Stimulated activated CD8-positive, alpha-beta memory T cell treated with anti-CD3 and anti-CD28 coated beads, Interleukin-12 subunit alpha, Interleukin-12 subunit beta, amount 100 ng/mL, for 24 hours (primary cell): ENCODE data around the gene TUFT1.
"Not testable (repeated sequence)": the region's sequence is repeated elsewhere in the genome, so short reads cannot be mapped to it uniquely, and the experiment has no call there.

Experiments used
- DNase-seq: peaks from one replicate; pipeline ENCODE4 v3.0.0-alpha.2; 2020; ENCODE audit errors: extremely low read depth

TUFT1 gene

GRCh38 chr1:151512326-151512725 lies 27.8 kb upstream of the TUFT1 start:
- no peak for DNase-seq

- no peak for DNase-seq
Observed at GRCh38 chr1:151512801-151513625, 27.1 kb upstream of the TUFT1 start.

GRCh38 chr1:151513626-151514121 lies 26.4 kb upstream of the TUFT1 start:
- no peak for DNase-seq

GRCh38 chr1:151514366-151514765 lies 25.7 kb upstream of the TUFT1 start:
- no peak for DNase-seq

GRCh38 chr1:151515265-151515664 lies 24.8 kb upstream of the TUFT1 start:
- no peak for DNase-seq

- DNase-seq, result no peak
Observed at GRCh38 chr1:151516031-151516511, 24.0 kb upstream of the TUFT1 start.

GRCh38 chr1:151518431-151518830 lies 21.7 kb upstream of the TUFT1 start:
- DNase-seq, result no peak

- no peak for DNase-seq
Observed at GRCh38 chr1:151518936-151519335, 21.2 kb upstream of the TUFT1 start.

- DNase-seq, result no peak
Observed at GRCh38 chr1:151519667-151520066, 20.4 kb upstream of the TUFT1 start.

- DNase-seq, result no peak
Observed at GRCh38 chr1:151520359-151520758, 19.8 kb upstream of the TUFT1 start.

- not testable (repeated sequence) for DNase-seq
Observed at GRCh38 chr1:151522427-151522826, 17.7 kb upstream of the TUFT1 start.

GRCh38 chr1:151523326-151523725 lies 16.8 kb upstream of the TUFT1 start:
- DNase-seq, result no peak

- no peak for DNase-seq
Observed at GRCh38 chr1:151524736-151525135, 15.4 kb upstream of the TUFT1 start.

- no peak for DNase-seq
Observed at GRCh38 chr1:151526735-151527525, 13.2 kb upstream of the TUFT1 start.

GRCh38 chr1:151529211-151529702 lies 10.9 kb upstream of the TUFT1 start:
- DNase-seq, result no peak

GRCh38 chr1:151529781-151530180 lies 10.3 kb upstream of the TUFT1 start:
- no peak for DNase-seq

GRCh38 chr1:151530461-151530860 lies 9.6 kb upstream of the TUFT1 start:
- DNase-seq, result no peak

GRCh38 chr1:151533870-151534269 lies 6.2 kb upstream of the TUFT1 start:
- DNase-seq, result no peak

- DNase-seq, result no peak
Observed at GRCh38 chr1:151534662-151535278, 5.3 kb upstream of the TUFT1 start.

GRCh38 chr1:151535326-151536271 lies 4.5 kb upstream of the TUFT1 start:
- no peak for DNase-seq

- DNase-seq, result no peak
Observed at GRCh38 chr1:151536499-151536898, 3.6 kb upstream of the TUFT1 start.
